Measurements from ENCODE around the gene OGDHL. TPM values are rescaled to one million over a fixed set of nuclear protein-coding genes. Genes with fewer than 3 reads are reported as not detected.

Gene OGDHL
- total RNA-seq, 1 donor from 2014 or later = 0.45 TPM

GRCh38 chr10:49769692-49770091 lies 7.6 kb upstream of the OGDHL start:
- peaks cover 25% of the 10 kb centered on the region for H3K27me3 Mint-ChIP-seq (ENCODE audit: low read depth)
- peaks cover 8% of the 10 kb centered on the region for H3K9me3 Mint-ChIP-seq (ENCODE audit: low read depth)
- H3K36me3 Mint-ChIP-seq (ENCODE audit: low read depth) = no peaks in the 10 kb centered on the region
- no peak overlapping the region for H3K4me3 Mint-ChIP-seq (ENCODE audit: unreplicated experiment)
- DNase-seq (ENCODE audit: low spot score) = no peak
- H3K4me1 Mint-ChIP-seq (ENCODE audit: low read depth) = no peaks in the 10 kb centered on the region
- TF ChIP-seq, protein P1, sequence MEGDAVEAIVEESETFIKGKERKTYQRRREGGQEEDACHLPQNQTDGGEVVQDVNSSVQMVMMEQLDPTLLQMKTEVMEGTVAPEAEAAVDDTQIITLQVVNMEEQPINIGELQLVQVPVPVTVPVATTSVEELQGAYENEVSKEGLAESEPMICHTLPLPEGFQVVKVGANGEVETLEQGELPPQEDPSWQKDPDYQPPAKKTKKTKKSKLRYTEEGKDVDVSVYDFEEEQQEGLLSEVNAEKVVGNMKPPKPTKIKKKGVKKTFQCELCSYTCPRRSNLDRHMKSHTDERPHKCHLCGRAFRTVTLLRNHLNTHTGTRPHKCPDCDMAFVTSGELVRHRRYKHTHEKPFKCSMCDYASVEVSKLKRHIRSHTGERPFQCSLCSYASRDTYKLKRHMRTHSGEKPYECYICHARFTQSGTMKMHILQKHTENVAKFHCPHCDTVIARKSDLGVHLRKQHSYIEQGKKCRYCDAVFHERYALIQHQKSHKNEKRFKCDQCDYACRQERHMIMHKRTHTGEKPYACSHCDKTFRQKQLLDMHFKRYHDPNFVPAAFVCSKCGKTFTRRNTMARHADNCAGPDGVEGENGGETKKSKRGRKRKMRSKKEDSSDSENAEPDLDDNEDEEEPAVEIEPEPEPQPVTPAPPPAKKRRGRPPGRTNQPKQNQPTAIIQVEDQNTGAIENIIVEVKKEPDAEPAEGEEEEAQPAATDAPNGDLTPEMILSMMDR (IDR thresholded peaks at IDR 0.05) = no peak
- H3K27ac Mint-ChIP-seq (ENCODE audit: unreplicated experiment) = no peak overlapping the region

GRCh38 chr10:49768731-49769130 lies 6.6 kb upstream of the OGDHL start:
- H3K27me3 Mint-ChIP-seq (ENCODE audit: low read depth) = peaks cover 28% of the 10 kb centered on the region
- no peaks in the 10 kb centered on the region for H3K36me3 Mint-ChIP-seq (ENCODE audit: low read depth)
- no peak overlapping the region for H3K27ac Mint-ChIP-seq (ENCODE audit: unreplicated experiment)
- no peaks in the 10 kb centered on the region for H3K4me1 Mint-ChIP-seq (ENCODE audit: low read depth)
- no peak for DNase-seq (ENCODE audit: low spot score)
- no peak overlapping the region for H3K4me3 Mint-ChIP-seq (ENCODE audit: unreplicated experiment)
- peaks cover 8% of the 10 kb centered on the region for H3K9me3 Mint-ChIP-seq (ENCODE audit: low read depth)
- TF ChIP-seq, protein P1 (IDR thresholded peaks at IDR 0.05) = no peak

DNA sequence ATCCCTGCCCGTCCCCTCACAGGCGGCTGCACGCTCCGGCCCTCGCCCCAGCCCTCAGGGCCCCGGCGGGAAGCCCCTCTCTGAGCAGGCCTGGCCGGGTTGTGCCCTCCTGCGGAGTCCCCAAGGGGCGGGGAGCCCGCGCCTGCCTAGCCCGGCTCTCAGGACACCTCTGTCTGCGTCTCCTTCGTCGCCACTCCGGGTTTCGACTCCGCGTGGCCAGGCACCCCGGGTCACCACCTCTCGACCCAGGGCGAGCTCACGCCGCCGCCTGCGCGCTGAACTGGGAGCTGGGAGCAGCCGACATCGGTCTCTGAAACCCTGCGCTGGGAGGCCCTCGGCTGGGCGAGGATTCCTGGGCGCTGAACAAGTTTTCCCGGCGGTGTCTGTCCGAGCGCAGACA lies 6.2 kb upstream of the OGDHL start:
- TF ChIP-seq, protein P1 (IDR thresholded peaks at IDR 0.05) = no peak
- Mint-ChIP-seq H3K4me3 (ENCODE audit: unreplicated experiment) (no peak overlapping the region), H3K36me3 (ENCODE audit: low read depth) (no peaks in the 10 kb centered on the region), H3K4me1 (ENCODE audit: low read depth) (no peaks in the 10 kb centered on the region), H3K27ac (ENCODE audit: unreplicated experiment) (no peak overlapping the region), H3K9me3 (ENCODE audit: low read depth) (peaks cover 8% of the 10 kb centered on the region), H3K27me3 (ENCODE audit: low read depth) (peaks cover 32% of the 10 kb centered on the region)
- DNase-seq (ENCODE audit: low spot score) = no peak

DNA sequence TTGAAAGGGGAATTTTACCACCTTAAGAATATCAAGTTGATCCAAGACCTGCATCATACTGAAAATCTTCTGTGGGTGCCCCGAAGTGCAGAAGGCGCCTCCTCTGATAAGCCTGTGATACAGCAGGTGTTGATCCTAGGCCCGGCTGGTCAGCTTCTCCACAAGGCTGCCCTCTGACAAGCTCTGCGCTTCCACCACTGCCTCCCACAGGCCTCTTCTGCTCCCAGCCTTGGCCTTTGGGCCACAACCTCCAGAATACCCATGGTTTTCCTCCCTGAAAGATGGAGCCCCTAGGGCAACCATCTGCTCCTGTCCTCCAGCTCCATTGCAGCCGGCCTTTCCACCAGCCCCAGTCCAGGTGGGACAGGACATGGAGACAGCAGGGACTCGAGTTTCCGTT lies 5.6 kb upstream of the OGDHL start:
- Mint-ChIP-seq H3K27me3 (ENCODE audit: low read depth) (peaks cover 33% of the 10 kb centered on the region), H3K4me3 (ENCODE audit: unreplicated experiment) (no peak overlapping the region), H3K9me3 (ENCODE audit: low read depth) (peaks cover 8% of the 10 kb centered on the region), H3K4me1 (ENCODE audit: low read depth) (no peaks in the 10 kb centered on the region), H3K27ac (ENCODE audit: unreplicated experiment) (no peak overlapping the region), H3K36me3 (ENCODE audit: low read depth) (no peaks in the 10 kb centered on the region)
- TF ChIP-seq, protein P1 (IDR thresholded peaks at IDR 0.05) = no peak
- no peak for DNase-seq (ENCODE audit: low spot score)

DNA sequence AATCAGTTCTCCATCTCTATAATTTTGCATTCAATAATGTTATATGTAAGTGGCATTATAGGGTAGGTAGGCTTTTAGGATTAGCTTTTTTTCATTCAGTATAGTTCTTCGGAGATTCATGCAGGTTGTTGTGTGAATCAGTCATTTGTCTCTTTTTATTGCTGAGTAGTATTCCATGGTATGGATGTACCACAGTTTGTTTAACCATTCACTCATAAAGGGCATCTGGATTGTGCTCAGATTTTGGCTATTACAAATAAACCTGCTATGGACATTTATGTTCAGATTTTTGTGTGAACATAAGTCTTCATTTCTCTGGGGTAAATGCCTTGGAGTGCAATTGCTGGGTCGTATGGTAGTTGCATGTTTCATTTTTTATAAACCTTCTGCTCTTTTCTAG lies 4.4 kb upstream of the OGDHL start:
- no peak overlapping the region for H3K27ac Mint-ChIP-seq (ENCODE audit: unreplicated experiment)
- no peaks in the 10 kb centered on the region for H3K4me1 Mint-ChIP-seq (ENCODE audit: low read depth)
- TF ChIP-seq, protein P1 (IDR thresholded peaks at IDR 0.05) = no peak
- H3K27me3 Mint-ChIP-seq (ENCODE audit: low read depth) = peaks cover 23% of the 10 kb centered on the region
- no peak for DNase-seq (ENCODE audit: low spot score)
- H3K4me3 Mint-ChIP-seq (ENCODE audit: unreplicated experiment) = no peak overlapping the region
- no peaks in the 10 kb centered on the region for H3K36me3 Mint-ChIP-seq (ENCODE audit: low read depth)
- peaks cover 8% of the 10 kb centered on the region for H3K9me3 Mint-ChIP-seq (ENCODE audit: low read depth)
